ENCODE data around the gene CD58.
A peak's percentile ranks its signal among the peaks of the same experiment; 100 is the strongest.
"Not testable (repeated sequence)": the region's sequence is repeated elsewhere in the genome, so short reads cannot be mapped to it uniquely, and the experiment has no call there.

The CD58 gene

GRCh38 chr1:116570358-116571214, at the start of gene CD58:
TSS of gene CD58 (minus strand) at chr1:116571026. CDS start at chr1:116570972, 54 bp downstream.
- DNase-seq = peak; percentile 85

- DNase-seq = not testable (repeated sequence)
These were observed 49.6 kb upstream of the CD58 start for GRCh38 chr1:116620392-116620791.

GRCh38 chr1:116619106-116619505, 48.3 kb upstream of the CD58 start:
- DNase-seq = not testable (repeated sequence)

GRCh38 chr1:116617808-116618207, 47.0 kb upstream of the CD58 start:
- not testable (repeated sequence) for DNase-seq

GRCh38 chr1:116613825-116614224, 43.0 kb upstream of the CD58 start:
- not testable (repeated sequence) for DNase-seq

GRCh38 chr1:116609801-116610371, 39.1 kb upstream of the CD58 start:
- DNase-seq = not testable (repeated sequence)

- not testable (repeated sequence) for DNase-seq
These were observed 38.0 kb upstream of the CD58 start for GRCh38 chr1:116608841-116609240.

GRCh38 chr1:116608151-116608550, 37.3 kb upstream of the CD58 start:
- not testable (repeated sequence) for DNase-seq

- not testable (repeated sequence) for DNase-seq
These were observed 36.6 kb upstream of the CD58 start for GRCh38 chr1:116607463-116607862.

GRCh38 chr1:116606067-116606466, 35.2 kb upstream of the CD58 start:
- DNase-seq = peak; percentile 13

- DNase-seq = no peak
These were observed 34.5 kb upstream of the CD58 start for GRCh38 chr1:116605315-116605714.

- not testable (repeated sequence) for DNase-seq
These were observed 33.6 kb upstream of the CD58 start for GRCh38 chr1:116604408-116604807.

- DNase-seq = not testable (repeated sequence)
These were observed 32.8 kb upstream of the CD58 start for GRCh38 chr1:116603646-116604045.

- DNase-seq = not testable (repeated sequence)
These were observed 28.5 kb upstream of the CD58 start for GRCh38 chr1:116599369-116599768.

GRCh38 chr1:116598420-116599036, 27.7 kb upstream of the CD58 start:
- not testable (repeated sequence) for DNase-seq

GRCh38 chr1:116597388-116597787, 26.6 kb upstream of the CD58 start:
- not testable (repeated sequence) for DNase-seq

- DNase-seq = not testable (repeated sequence)
These were observed 26.0 kb upstream of the CD58 start for GRCh38 chr1:116596742-116597307.

- peak; percentile 59 for DNase-seq
These were observed 25.3 kb upstream of the CD58 start for GRCh38 chr1:116595946-116596741.

GRCh38 chr1:116595065-116595840, 24.4 kb upstream of the CD58 start:
- DNase-seq = not testable (repeated sequence)

- not testable (repeated sequence) for DNase-seq
These were observed 23.2 kb upstream of the CD58 start for GRCh38 chr1:116593977-116594376.

GRCh38 chr1:116593401-116593800, 22.6 kb upstream of the CD58 start:
- not testable (repeated sequence) for DNase-seq
